Cortex of kidney (tissue), 1 donor: ENCODE measurements around the gene F2R.
"Not testable (repeated sequence)": the region's sequence is repeated elsewhere in the genome, so short reads cannot be mapped to it uniquely, and the experiment has no call there.

Experiments used
- DNase-seq: peaks from one replicate; lab custom pipeline; 2025; lab: John Stamatoyannopoulos, UW

Gene F2R

GRCh38 chr5:76715736-76716455 is at the start of gene F2R:
Gene F2R (plus strand): TSS chr5:76716126. CDS start chr5:76716308, 182 bp downstream.
- no peak for DNase-seq

DNA sequence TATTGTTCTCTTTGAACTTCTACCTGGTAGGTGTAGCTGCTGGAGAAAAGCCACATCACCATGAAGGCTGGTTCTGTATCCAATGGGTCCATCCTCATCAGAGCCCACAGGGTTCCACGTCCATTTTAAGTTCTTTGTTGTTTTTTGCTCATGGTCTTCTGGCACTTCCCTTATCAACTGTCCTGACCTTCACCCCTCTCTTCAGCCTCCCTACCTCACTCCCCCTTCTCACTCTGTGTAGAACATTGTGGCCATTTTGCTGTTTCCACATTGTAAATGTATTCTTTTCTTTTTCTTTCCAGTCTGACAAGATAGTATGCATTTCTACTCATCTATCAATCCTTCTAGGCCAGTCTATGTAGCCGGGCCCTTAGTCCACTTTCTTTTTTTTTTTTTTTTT is 48.4 kb upstream of the F2R start:
- DNase-seq, result no peak

DNA sequence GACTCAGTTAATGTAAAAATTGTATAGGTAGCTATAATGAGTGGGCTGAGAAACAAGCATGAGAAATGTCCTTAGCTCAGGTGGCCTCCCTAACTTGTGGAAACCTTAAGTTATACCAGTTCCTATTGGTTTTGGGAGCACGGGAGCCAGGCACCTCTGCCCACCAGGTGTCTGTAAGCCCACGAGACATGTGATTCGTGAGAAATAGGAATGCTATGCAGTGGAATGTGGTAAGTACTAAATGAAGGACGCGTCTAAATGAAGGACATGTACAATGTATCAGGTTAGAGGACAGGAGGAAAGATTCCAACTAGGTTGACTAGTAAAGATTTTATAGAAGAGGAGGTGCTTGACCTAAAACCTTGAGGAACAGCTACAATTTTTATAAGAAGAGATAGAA is 46.7 kb upstream of the F2R start:
- no peak for DNase-seq

DNA sequence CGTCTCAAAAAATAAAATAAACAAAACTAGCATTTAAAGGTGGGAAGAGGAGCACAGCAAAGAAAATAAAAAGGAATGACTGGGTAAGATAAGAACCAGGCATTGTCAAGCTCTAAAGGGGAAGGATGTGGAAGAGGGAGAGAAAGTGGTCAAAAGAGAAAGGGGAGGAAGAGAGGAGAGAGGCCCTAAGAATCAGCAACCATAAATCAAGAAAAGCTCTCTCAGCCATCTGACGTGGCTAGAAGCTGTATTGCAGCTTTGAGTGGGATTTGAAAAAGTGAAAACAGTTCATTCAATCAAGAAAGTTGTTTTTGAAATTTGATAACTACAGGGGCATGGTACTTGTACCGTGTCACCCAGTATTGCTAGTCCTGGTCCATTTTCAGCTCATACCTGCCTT is 45.4 kb upstream of the F2R start:
- DNase-seq, result no peak

- DNase-seq, result no peak
Measured at GRCh38 chr5:76672242-76672641, 43.7 kb upstream of the F2R start.

GRCh38 chr5:76673125-76673524 is 42.8 kb upstream of the F2R start:
- DNase-seq, result no peak

DNA sequence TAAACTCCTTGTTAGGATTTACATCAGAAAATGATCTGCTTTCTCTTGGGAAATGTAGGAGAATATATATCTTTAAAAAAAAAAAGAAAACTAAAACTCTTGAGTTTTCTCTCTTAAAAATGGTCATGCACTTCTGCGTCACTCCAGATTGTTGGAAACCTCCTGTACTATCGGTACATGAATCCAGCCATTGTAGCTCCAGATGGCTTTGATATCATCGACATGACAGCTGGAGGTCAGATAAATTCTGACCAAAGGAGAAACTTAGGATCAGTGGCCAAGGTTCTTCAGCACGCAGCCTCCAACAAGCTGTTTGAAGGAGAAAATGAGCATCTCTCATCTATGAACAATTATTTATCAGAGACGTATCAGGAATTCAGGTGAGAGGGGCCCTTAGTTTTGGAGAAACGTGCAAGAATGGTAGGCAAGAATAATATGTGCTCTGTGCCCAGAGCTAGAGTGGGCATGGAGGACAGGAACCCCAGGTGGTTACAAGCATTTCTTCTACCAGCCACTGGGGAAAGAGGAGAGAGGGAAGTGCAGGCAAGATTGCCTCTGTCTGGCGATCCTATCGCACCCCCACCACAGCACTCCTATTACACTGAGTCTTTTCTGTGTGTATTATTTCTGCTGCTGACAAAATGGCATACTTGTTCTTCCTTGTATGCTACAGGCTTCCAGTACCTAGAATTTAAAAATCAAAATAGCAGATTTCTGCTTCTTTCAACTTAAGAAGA is 41.4 kb upstream of the F2R start:
- no peak for DNase-seq

DNA sequence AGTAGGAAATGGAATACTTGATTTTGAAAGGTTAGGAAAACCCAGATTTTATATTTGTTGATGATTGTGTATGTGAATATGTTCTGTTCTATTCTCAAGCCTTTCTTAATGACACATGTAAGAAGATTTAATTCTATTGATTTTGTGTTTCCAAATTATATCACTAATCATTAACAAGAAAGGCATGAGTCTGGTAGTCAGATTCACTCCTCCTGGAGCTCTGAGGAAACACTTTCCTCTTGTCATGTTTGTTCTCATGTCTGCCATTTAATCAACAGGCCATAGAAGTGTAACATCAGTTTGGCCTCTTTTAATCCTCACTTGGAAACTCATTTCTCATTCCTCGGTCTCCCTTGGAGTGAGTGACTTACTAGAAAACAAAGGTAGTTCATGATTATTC is 40.6 kb upstream of the F2R start:
- no peak for DNase-seq

GRCh38 chr5:76677849-76678472 is 38.0 kb upstream of the F2R start:
- DNase-seq, result no peak

GRCh38 chr5:76679231-76679630 is 36.7 kb upstream of the F2R start:
- no peak for DNase-seq

GRCh38 chr5:76680826-76681225 is 35.1 kb upstream of the F2R start:
- DNase-seq, result not testable (repeated sequence)

GRCh38 chr5:76681287-76681686 is 34.6 kb upstream of the F2R start:
- DNase-seq, result no peak

- DNase-seq, result no peak
Measured at GRCh38 chr5:76682387-76682786, 33.5 kb upstream of the F2R start.

DNA sequence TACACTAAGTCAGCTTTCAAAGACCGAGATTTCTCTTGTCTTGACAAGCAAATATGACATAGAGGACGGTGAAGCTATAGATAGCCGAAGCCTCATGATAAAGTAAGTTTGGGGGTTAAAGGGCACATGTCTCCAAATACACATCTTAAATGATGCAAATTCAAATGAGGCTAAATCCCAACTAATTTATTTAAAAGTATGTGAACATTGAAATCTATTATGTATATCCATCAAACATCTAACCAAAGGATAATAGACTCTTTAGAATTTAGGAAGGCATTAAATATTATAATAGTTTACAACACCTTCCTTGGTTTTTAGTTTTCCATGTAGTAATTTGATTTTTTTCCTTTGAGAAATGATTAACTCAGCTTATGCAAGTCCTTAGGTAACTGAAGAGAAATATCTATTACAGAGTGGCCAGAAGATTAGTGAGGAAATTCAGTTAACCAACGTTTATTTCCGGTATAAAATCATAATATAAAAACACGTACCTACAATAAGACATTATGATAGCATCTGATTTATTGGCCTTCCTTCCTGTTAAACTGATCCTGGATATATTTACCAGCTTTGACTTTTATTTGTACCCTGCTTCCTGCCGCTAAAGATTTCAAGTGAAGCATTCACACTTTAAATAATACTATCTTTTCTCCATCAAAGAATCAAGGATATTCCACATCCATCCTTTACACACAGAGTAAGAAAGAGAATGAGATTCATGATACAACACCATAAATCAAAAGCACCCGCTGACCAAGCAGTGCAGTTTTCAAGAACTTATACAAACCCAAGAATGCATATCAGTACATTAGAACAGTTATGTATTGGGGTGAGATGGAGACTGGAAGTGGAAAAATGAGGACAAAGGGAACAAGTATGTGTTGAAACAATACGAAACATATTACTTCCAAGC is 31.9 kb upstream of the F2R start:
- DNase-seq, result no peak

GRCh38 chr5:76684756-76685519 is 31.0 kb upstream of the F2R start:
- no peak for DNase-seq

DNA sequence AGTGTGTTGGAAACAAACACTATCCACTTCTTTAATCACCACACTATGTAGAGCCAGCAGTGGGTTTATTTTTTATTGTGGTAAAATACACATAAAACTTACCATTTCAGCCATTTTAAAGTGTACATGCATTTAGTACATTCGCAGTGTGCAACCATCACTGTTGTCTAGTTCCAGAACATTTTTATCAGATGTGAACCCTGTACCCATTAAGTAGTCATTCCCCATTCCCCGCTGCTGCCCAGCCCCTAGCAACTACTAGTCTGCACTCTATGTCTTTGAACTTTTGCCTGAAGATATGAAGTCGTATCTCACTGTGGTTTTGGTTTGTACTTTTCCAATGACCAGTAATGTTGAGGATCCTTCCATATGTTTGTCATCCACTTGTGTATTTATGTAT is 30.2 kb upstream of the F2R start:
- DNase-seq, result no peak

- DNase-seq, result no peak
Measured at GRCh38 chr5:76688212-76688611, 27.7 kb upstream of the F2R start.

DNA sequence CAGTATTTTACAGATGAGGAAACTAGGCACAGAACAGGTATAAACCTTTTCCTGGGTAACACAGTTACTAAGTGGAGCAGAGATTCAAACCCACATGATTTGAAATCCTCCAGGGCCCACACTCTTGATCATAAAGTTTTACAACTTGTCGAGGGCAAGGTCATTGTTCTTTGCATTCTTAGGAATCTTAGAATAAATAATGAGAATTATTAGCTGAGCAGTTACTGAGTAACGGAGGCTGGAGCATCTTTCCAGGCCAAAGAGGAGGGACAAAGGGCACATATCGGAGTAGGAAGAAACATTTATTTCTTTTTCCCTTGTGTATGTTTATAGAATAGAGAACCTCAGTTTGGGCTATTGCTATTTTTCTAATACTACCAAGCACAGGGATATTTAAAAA is 27.1 kb upstream of the F2R start:
- no peak for DNase-seq

- DNase-seq, result no peak
Measured at GRCh38 chr5:76689321-76690036, 26.4 kb upstream of the F2R start.

- no peak for DNase-seq
Measured at GRCh38 chr5:76690037-76690679, 25.8 kb upstream of the F2R start.
